BJ (cell line): Measurements from ENCODE around the gene ATP8B1. TPM values are rescaled to one million over a fixed set of nuclear protein-coding genes. Genes with fewer than 3 reads are reported as not detected.

ENCODE experiments used
- CTCF ChIA-PET: fragments of 350-600 bp; formaldehyde crosslinking; extraction: SDS; loops from one replicate; lab custom pipeline; 2021; ENCODE audit warnings: antibody characterized with exemption, inconsistent platforms; lab: Yijun Ruan, JAX
- POLR2A ChIA-PET: fragments of 300-600 bp; sonication (Branson Sonifier 250); formaldehyde crosslinking; extraction: SDS; loops from one replicate; lab custom pipeline; 2021; ENCODE audit warnings: antibody characterized with exemption; lab: Charles Lee
- DNase-seq: peaks from one replicate; pipeline ENCODE4 v3.0.0-alpha.2; 2011; ENCODE audit warnings: low read depth
- H3K27me3 ChIP-seq: 2 replicates; pipeline ENCODE4 v1.6.0; 2011; ENCODE audit warnings: low read length; ENCODE audit not compliant: control insufficient read depth, insufficient read depth
- H3K36me3 ChIP-seq: 2 replicates; pipeline ENCODE4 v1.5.1; 2011; ENCODE audit warnings: low read length; ENCODE audit not compliant: control insufficient read depth, insufficient read depth
- H3K4me3 ChIP-seq: 2 replicates; pipeline ENCODE4 v1.5.1; 2011; ENCODE audit warnings: low read depth, mild to moderate bottlenecking, control low read depth, low read length
- polyA plus RNA-seq: library from polyadenylated mRNA; depleted of rRNA; stranded (reverse); fragments of >200 nt; gene quantifications from 2 replicates; pipeline ENCODE4 v1.2.3, GENCODE V29; 2011
- TF ChIP-seq, protein P1 (sequence below): IDR thresholded peaks from 2 replicates; pipeline ENCODE4 v1.5.1; 2011; ENCODE audit warnings: low read depth, mild to moderate bottlenecking, control low read depth, inconsistent platforms, low read length, moderate library complexity; ENCODE audit not compliant: insufficient read depth

The ATP8B1 gene
- polyA plus RNA-seq, 1 experiment, result 53.3 TPM

DNA sequence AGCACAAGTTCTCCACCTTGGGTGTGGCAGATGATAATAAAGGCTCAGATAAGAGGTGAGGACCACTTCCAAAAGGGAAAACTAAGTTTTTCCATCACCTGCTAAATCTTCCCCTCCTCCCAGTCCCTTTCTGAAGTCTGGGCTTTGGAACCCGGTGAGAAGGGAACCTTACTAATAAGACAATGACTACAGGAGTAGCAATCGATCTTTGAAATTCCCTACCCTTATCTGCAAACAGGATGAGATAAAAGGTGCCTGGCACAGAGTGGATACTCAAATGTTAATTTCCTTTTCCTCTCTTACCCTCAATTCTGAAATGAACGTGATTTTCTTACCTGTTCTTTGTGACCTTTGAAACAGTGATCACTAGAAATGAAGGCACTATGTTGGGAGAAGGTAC, 111.8 kb downstream of the ATP8B1 start:
- no peak overlapping the region for H3K4me3 ChIP-seq
- ChIA-PET CTCF (no interaction called here), POLR2A (no interaction called here)
- H3K36me3 ChIP-seq, result peaks cover 22% of the 10 kb centered on the region
- DNase-seq, result no peak
- no peaks in the 10 kb centered on the region for H3K27me3 ChIP-seq
- TF ChIP-seq, protein P1, sequence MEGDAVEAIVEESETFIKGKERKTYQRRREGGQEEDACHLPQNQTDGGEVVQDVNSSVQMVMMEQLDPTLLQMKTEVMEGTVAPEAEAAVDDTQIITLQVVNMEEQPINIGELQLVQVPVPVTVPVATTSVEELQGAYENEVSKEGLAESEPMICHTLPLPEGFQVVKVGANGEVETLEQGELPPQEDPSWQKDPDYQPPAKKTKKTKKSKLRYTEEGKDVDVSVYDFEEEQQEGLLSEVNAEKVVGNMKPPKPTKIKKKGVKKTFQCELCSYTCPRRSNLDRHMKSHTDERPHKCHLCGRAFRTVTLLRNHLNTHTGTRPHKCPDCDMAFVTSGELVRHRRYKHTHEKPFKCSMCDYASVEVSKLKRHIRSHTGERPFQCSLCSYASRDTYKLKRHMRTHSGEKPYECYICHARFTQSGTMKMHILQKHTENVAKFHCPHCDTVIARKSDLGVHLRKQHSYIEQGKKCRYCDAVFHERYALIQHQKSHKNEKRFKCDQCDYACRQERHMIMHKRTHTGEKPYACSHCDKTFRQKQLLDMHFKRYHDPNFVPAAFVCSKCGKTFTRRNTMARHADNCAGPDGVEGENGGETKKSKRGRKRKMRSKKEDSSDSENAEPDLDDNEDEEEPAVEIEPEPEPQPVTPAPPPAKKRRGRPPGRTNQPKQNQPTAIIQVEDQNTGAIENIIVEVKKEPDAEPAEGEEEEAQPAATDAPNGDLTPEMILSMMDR, result no peak

DNA sequence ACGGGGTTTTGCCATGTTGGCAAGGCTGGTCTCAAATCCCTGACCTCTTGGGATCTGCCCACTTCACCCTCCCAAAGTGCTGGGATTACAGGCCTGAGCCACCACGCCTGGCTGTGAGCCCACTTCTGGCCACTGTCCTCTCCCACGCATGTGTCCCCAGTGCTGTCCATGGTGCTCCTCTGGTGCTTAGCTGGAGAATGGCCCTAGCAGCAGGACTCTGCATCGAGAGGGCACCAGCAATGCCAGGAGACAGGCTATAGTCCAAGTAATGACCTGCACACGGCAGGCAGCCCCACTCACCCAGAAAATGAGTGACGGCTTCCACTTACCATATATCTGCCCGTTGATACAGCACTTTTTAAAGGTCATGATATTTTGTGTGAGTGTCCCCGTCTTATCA, 115.1 kb downstream of the ATP8B1 start:
- H3K36me3 ChIP-seq, result peaks cover 22% of the 10 kb centered on the region
- CTCF ChIA-PET, result no interaction called here
- no peaks in the 10 kb centered on the region for H3K27me3 ChIP-seq
- no peak for DNase-seq
- POLR2A ChIA-PET, result interaction anchor here (0.5 kb wide), 1 partner anchor 30 kb away, joined by 14 read pairs; no protein-coding TSS in a partner anchor
- TF ChIP-seq, protein P1, result no peak
- no peak overlapping the region for H3K4me3 ChIP-seq

DNA sequence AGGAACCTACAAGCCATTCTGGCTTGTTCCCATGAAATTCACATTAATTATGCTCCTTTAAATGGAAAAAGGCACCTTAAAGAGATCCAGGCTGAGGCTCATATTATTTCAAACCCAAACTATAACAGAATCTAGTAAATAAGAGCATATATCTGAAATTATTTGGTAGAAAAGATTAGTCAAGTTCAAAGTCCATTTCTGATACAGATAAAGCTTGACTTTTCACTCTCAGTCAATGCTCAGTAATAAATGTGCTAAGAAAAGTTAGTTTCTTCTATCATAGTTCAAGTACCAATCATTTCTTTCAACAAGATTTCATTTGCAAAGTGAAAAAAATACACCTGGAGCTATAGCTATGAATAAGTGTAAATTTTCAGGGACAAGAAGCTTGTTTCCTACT, 119.6 kb downstream of the ATP8B1 start:
- no peak overlapping the region for H3K4me3 ChIP-seq
- TF ChIP-seq, protein P1, result no peak
- H3K36me3 ChIP-seq, result peaks cover 18% of the 10 kb centered on the region
- no peaks in the 10 kb centered on the region for H3K27me3 ChIP-seq
- ChIA-PET CTCF (no interaction called here), POLR2A (interaction anchor here (0.6 kb wide), 1 partner anchor 955 kb away, joined by 4 read pairs; no protein-coding TSS in a partner anchor)
- no peak for DNase-seq

DNA sequence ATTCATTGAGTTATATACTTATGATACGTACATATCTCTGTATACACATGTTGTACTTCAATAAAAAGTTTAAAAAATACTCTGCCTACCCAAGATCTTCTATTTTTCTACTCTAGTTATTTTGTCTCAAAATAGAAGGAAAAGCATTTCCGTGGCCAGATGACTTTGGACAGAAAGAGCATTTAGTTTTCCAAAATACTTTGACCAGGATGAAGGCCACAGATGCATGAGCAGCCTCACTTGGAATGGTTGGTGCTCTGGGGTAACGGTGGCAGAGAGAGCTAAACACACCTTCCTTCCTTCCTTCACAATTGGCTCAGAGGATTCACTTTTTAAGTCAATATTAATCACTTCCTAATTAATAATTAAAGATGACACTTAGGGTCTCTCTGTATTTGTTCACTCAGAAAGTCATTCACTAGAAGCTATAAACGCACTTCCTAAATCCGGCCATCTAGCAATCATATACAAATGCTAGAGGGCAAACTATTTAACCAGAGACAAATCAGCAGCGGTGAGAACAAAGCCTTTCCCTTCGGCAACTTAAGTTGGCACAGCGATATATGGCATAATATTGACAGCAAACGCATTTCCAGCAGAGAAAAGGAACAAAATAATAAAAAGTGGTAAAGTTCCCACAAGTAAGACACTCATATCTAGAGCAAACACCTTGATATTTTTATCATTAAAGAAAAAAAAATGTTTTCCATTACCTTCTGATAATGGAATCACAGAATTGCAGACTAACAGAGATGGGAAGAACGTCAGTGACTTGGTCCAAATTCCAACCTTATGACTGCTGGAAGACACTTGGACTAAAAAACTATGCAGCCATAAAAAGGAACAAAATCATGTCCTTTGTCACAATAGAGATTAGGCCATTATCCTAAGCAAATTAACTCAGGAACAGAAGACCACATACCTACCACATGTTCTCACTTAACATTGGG, 125.6 kb downstream of the ATP8B1 start:
- Histone ChIP-seq H3K27me3 (no peaks in the 10 kb centered on the region), H3K4me3 (no peak overlapping the region), H3K36me3 (peaks cover 12% of the 10 kb centered on the region)
- POLR2A ChIA-PET, result no interaction called here
- no peak for DNase-seq
- TF ChIP-seq, protein P1, result no peak
- CTCF ChIA-PET, result no interaction called here

DNA sequence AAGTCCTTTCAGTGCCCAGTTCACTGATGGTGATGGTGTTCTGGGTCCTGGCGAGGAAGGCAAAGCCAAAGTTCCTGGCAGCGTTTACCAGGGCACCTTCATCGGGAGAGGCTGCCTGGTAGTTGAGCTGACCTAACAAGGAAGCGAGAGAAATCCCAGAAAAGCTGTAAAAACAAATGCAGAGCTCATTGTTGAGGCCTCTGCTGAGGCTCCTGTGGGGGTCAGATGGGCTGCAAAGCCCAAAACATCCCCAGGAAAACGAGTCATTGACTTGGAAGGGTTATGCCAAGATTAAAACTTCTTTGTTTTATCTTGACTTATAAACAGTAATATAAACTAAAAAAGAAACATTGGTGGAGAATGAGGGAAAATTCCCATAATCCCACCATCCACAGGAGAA, 128.2 kb downstream of the ATP8B1 start:
- peaks cover 13% of the 10 kb centered on the region for H3K36me3 ChIP-seq
- CTCF ChIA-PET, result no interaction called here
- H3K27me3 ChIP-seq, result no peaks in the 10 kb centered on the region
- TF ChIP-seq, protein P1, result no peak
- DNase-seq, result no peak
- no peak overlapping the region for H3K4me3 ChIP-seq
- POLR2A ChIA-PET, result no interaction called here
